ENCODE results near the gene TPI1.

TPI1 gene

DNA sequence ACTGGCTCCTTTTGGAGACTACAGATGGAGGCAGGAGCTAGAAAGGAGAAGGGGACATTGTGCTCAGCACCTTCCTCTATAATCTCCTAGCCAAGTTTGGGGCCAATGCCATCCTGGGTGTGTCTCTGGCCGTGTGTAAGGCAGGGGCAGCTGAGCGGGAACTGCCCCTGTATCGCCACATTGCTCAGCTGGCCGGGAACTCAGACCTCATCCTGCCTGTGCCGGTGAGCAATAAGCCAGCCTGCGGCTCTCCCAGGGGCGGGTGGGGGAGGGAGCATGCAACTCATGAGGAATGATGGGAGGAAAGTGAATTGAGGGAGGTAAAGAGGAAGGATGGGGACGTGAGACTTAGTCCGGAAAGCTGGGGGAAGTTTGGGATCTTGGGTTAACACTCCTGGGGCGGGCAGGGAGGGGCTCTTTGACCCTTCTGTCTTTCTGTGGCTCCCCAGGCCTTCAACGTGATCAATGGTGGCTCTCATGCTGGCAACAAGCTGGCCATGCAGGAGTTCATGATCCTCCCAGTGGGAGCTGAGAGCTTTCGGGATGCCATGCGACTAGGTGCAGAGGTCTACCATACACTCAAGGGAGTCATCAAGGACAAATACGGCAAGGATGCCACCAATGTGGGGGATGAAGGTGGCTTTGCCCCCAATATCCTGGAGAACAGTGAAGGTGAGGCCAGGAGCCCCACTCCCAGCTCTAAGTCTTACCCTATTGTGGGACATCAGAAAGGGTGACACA is 50.3 kb downstream of the TPI1 start:
- TF ChIP-seq, protein P1, sequence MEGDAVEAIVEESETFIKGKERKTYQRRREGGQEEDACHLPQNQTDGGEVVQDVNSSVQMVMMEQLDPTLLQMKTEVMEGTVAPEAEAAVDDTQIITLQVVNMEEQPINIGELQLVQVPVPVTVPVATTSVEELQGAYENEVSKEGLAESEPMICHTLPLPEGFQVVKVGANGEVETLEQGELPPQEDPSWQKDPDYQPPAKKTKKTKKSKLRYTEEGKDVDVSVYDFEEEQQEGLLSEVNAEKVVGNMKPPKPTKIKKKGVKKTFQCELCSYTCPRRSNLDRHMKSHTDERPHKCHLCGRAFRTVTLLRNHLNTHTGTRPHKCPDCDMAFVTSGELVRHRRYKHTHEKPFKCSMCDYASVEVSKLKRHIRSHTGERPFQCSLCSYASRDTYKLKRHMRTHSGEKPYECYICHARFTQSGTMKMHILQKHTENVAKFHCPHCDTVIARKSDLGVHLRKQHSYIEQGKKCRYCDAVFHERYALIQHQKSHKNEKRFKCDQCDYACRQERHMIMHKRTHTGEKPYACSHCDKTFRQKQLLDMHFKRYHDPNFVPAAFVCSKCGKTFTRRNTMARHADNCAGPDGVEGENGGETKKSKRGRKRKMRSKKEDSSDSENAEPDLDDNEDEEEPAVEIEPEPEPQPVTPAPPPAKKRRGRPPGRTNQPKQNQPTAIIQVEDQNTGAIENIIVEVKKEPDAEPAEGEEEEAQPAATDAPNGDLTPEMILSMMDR (IDR thresholded peaks at IDR 0.05; ENCODE audit: control insufficient read depth, extremely low read depth, insufficient read depth) = no peak
- DNase-seq (ENCODE audit: low read depth) = no peak
- H3K4me3 ChIP-seq (ENCODE audit: low read depth, low read length) = no peak overlapping the region

DNA sequence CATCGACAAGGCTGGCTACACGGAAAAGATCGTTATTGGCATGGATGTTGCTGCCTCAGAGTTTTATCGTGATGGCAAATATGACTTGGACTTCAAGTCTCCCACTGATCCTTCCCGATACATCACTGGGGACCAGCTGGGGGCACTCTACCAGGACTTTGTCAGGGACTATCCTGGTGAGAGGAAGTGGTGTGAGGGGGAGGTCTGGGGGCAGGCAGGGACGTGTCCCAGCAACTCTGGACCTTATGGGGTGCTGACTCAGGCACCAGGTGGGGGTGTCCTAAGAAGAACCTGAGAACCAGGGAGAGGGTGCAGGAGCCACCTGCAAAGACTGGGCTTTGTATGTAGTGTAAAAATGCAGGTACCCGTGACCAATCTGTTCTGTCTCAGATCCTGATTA is 52.3 kb downstream of the TPI1 start:
- DNase-seq (ENCODE audit: low read depth) = no peak
- H3K4me3 ChIP-seq (ENCODE audit: low read depth, low read length) = no peak overlapping the region
- TF ChIP-seq, protein P1 (IDR thresholded peaks at IDR 0.05; ENCODE audit: control insufficient read depth, extremely low read depth, insufficient read depth) = no peak

Measured in LNCaP clone FGC (cell line).